Mesodermal cell (in vitro differentiated cells): Measurements from ENCODE around the gene TBC1D26. TPM values are rescaled to one million over a fixed set of nuclear protein-coding genes. Genes with fewer than 3 reads are reported as not detected.
"Not testable (repeated sequence)": the region's sequence is repeated elsewhere in the genome, so short reads cannot be mapped to it uniquely, and the experiment has no call there.

Experiments used
- H3K27ac ChIP-seq: 2 replicates; pipeline ENCODE4 v1.7.0; 2013; ENCODE audit warnings: mild to moderate bottlenecking, low read depth, low read length, moderate library complexity; ENCODE audit not compliant: severe bottlenecking
- H3K36me3 ChIP-seq: 2 replicates; pipeline ENCODE4 v1.7.1; 2013; ENCODE audit warnings: mild to moderate bottlenecking, low read length, moderate library complexity; ENCODE audit not compliant: control insufficient read depth, insufficient read depth
- H3K4me1 ChIP-seq: one replicate; pipeline ENCODE4 v1.7.1; 2013; ENCODE audit warnings: mild to moderate bottlenecking, low read length; ENCODE audit not compliant: insufficient read depth, control insufficient read depth, poor library complexity, severe bottlenecking
- H3K4me3 ChIP-seq: 2 replicates; pipeline ENCODE4 v1.7.0; 2013; ENCODE audit warnings: low read length, control low read depth, mild to moderate bottlenecking; ENCODE audit not compliant: insufficient read depth, poor library complexity, severe bottlenecking; ENCODE audit errors: extremely low read depth
- H3K9me3 ChIP-seq: 2 replicates; pipeline ENCODE4 v1.7.1; 2013; ENCODE audit warnings: mild to moderate bottlenecking, low read length, moderate library complexity; ENCODE audit not compliant: control insufficient read depth
- WGBS, 2 experiments: methylation state at CpG; one replicate each; pipeline ENCODE4 v1.1.5; 2013; ENCODE audit warnings: missing lambda C conversion rate in 2 of 2; ENCODE audit not compliant: insufficient coverage in 2 of 2; 5-methylcytosine and 5-hydroxymethylcytosine counted together
- polyA plus RNA-seq, 2 experiments: library from polyadenylated mRNA; stranded (reverse); fragments of 50-300 nt; gene quantifications; one replicate each; pipeline ENCODE4 v1.2.3, GENCODE V29; 2013

TBC1D26 gene
- polyA plus RNA-seq (2013, experiment 1 of 2) = 2.3 TPM
- polyA plus RNA-seq (2013, experiment 2 of 2) = 1.5 TPM

DNA sequence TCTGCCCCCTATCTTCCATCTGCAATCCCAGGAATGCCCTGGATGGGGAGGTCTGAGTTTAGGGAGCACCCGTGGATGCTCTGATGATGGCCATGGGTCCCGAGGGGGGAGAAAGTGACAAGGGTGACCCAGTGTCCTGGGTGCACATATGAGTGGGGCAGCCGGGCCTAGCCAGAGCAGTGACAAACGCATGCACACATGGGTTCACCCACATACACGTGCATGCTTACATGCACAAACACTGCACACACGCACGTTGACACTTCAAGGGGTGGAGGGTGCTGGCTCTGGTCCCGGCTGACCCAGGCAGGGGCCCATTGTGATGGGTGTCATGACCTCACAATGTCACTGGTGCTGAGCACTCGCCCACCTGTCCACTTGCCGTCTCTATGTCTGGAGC lies at the start of gene TBC1D26:
TSS of gene TBC1D26 (plus strand) at position 384 of the 400 bp plus-strand sequence. CDS start 3,066 bp downstream, outside the sequence.
- not testable (repeated sequence) for H3K36me3 ChIP-seq, H3K4me1 ChIP-seq, H3K27ac ChIP-seq, H3K4me3 ChIP-seq, H3K9me3 ChIP-seq
- 84 to 100% methylated on average over 2 to 6 of the region's 10 CpGs for WGBS, 2 experiments

DNA sequence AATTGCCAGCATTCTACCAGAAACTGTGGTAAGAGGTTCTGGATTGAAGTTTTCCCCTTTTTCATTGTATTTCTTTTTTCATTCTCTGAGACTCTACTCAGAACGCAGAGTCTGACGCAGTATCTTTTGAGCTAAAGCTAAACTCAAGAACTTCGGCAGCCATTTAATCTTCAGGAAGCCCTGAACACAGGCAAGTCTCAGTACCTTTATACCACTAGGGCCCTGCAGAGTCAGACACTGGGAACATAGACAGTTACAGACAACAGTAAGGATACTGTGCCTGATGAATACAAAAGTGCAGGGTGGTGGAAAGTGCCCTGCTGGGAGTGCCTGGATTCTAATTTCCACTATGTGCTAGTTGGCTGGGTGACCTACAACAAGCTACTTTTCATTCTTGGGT lies 48.9 kb upstream of the TBC1D26 start:
- H3K4me3 ChIP-seq = peak overlapping the region; percentile 55
- H3K36me3 ChIP-seq, H3K4me1 ChIP-seq, H3K9me3 ChIP-seq, H3K27ac ChIP-seq: not testable (repeated sequence)
- 87% methylated on average over 3 of the region's 3 CpGs; no CpG with 5 or more reads in 1 of the 2 experiments for WGBS, 2 experiments

DNA sequence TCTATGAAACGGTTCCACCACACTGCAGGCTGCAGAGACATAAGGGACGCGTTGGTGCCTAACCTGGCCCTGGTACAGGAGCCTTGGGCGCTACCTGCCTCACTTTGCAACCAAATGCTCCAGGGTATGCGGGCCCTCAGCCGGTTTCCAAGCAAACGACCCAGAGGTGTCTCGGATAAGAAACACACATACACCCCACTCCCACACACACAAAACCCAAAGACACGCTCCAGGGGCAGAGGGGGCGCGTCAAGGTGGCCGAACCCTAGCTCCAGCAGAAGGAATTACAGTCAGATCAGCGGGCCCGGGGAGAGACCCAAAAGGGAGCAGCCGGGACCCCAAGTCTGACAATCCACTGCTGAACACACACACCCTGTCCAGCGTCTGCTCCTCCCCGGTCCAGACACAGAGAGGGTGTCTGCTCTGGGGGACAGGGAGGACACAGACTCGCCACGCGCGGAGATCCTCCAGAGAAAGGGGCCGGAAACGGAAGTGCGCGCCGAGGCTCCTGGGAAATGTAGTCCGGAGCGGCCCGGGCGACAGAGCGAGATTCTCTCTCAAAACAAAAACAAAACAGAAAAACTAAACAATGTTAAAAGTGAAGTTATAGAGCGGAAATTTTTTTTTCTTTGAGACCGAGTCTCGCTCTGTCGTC lies 48.1 kb upstream of the TBC1D26 start, which contains the start of gene TRIM16:
TSS of gene TRIM16 (minus strand) at position 488 of the 655 bp plus-strand sequence. CDS start 32,702 bp downstream, outside the sequence.
- H3K4me3 ChIP-seq = peak within 1 kb of the TSS; percentile 55
- H3K4me1 ChIP-seq, H3K36me3 ChIP-seq, H3K27ac ChIP-seq, H3K9me3 ChIP-seq: not testable (repeated sequence)
- 5 to 12% methylated on average over 7 to 8 of the region's 35 CpGs for WGBS, 2 experiments

DNA sequence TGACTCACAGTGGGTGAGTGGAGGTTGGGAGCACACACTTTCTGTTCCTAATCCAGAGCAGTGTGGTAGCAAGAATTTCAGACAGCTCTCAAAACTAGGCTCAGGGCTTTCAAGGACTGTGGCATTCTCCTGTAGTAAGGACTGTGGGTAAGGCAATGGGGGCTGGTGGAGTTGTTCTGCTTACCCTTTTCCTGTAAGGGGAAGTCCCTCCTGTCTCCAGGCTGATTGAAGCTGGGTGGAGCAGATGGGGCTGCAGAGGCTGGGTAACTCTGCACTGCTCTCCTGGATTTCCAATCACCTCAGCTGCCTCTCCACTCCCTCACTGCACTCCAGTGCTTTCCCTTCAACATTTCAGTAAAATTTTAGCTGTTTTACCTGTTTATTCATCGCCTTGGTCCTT lies 44.6 kb upstream of the TBC1D26 start:
- not testable (repeated sequence) for H3K36me3 ChIP-seq, H3K4me3 ChIP-seq, H3K27ac ChIP-seq, H3K4me1 ChIP-seq, H3K9me3 ChIP-seq
- 80% methylated on average over 1 of the region's 1 CpG; no CpG with 5 or more reads in 1 of the 2 experiments for WGBS, 2 experiments

- H3K4me1 ChIP-seq, H3K9me3 ChIP-seq, H3K27ac ChIP-seq: not testable (repeated sequence)
- H3K4me3 ChIP-seq = peak overlapping the region; percentile 49
- WGBS, 2 experiments = no CpG with 5 or more reads among the region's 3 CpGs
- H3K36me3 ChIP-seq = peaks cover 27% of the 10 kb centered on the region
These were observed 33.1 kb upstream of the TBC1D26 start for GRCh38 chr17:15698967-15699366.

GRCh38 chr17:15699413-15699924 lies 32.6 kb upstream of the TBC1D26 start, which contains the start of gene ZNF286A:
Gene ZNF286A, plus strand, starts transcription at chr17:15699752. Its CDS starts 578 bp downstream, at chr17:15700330.
- Histone ChIP-seq H3K36me3 (peaks cover 32% of the 10 kb centered on the region), H3K4me3 (peak within 1 kb of the TSS; percentile 49)
- 0 to 1% methylated on average over 22 to 24 of the region's 44 CpGs for WGBS, 2 experiments
- not testable (repeated sequence) for H3K4me1 ChIP-seq, H3K9me3 ChIP-seq, H3K27ac ChIP-seq

- H3K4me1 ChIP-seq, H3K27ac ChIP-seq, H3K9me3 ChIP-seq: not testable (repeated sequence)
- peak overlapping the region; percentile 49 for H3K4me3 ChIP-seq
- H3K36me3 ChIP-seq = peaks cover 37% of the 10 kb centered on the region
- no CpG with 5 or more reads among the region's 21 CpGs for WGBS, 2 experiments
These were observed 32.1 kb upstream of the TBC1D26 start for GRCh38 chr17:15699937-15700336.

GRCh38 chr17:15704239-15704638 lies 27.8 kb upstream of the TBC1D26 start:
- H3K4me1 ChIP-seq, H3K4me3 ChIP-seq, H3K27ac ChIP-seq: not testable (repeated sequence)
- peaks cover 29% of the 10 kb centered on the region for H3K9me3 ChIP-seq
- WGBS, 2 experiments = 97 to 98% methylated on average over 14 to 16 of the region's 33 CpGs
- peaks cover 74% of the 10 kb centered on the region for H3K36me3 ChIP-seq

DNA sequence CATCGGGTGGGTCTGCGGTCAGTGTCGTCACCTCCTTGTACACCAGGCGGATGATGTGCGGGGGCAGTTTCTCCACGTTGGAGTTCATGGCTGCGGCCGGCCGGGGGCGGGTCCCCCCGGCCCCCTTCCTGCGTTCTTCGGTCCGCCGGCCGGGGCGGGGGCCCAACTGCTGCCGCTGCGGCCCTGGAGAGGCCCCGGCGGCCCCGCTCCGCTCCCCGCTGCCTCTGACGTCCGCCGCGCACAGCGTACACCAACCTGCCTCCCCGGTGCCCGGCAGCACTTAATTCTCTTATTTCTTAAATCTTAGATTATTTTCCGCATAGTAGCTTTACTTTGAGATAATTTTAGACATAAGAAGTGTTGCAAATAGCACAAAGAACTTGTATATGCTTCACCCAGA lies 27.3 kb upstream of the TBC1D26 start:
- WGBS, 2 experiments = 95 to 97% methylated on average over 13 to 24 of the region's 32 CpGs

DNA sequence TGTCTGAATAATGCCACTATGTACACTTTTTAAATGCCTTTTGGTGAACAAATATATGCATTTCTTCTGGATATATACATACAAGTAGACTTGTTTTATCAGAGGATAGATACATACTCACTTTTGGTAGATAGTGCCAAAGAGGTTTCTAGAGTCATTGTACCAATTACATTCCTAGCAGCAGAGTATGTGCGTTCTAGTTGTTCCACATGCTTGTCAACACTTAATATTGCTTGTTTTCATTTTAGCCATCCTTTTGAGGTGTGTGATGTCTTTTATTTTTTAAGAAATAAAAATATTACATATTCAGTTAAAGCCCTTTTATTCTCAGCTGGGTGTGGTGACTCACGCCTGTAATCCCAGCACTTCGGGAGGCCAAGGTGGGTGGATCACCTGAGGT lies 23.2 kb upstream of the TBC1D26 start:
- H3K9me3 ChIP-seq = peaks cover 31% of the 10 kb centered on the region
- H3K27ac ChIP-seq, H3K4me3 ChIP-seq, H3K4me1 ChIP-seq: not testable (repeated sequence)
- H3K36me3 ChIP-seq = peaks cover 76% of the 10 kb centered on the region
- no CpG with 5 or more reads among the region's 3 CpGs for whole genome bisulfite sequencing, 2 experiments

More for the DNA sequence above, 27.3 kb upstream of the TBC1D26 start:
- Histone ChIP-seq H3K36me3 (peaks cover 75% of the 10 kb centered on the region), H3K9me3 (peaks cover 29% of the 10 kb centered on the region)
- H3K4me3 ChIP-seq, H3K4me1 ChIP-seq, H3K27ac ChIP-seq: not testable (repeated sequence)
